H1 (cell line): ENCODE data around the gene SCYGR7. TPM values are rescaled to one million over a fixed set of nuclear protein-coding genes. Genes with fewer than 3 reads are reported as not detected.

Experiments
- CTCF ChIA-PET: fragments of 300-600 bp; sonication (Branson Sonifier 250); formaldehyde crosslinking; loops from one replicate; lab custom pipeline; 2021; ENCODE audit not compliant: partially characterized antibody; lab: Charles Lee
- POLR2A ChIA-PET: fragments of 300-600 bp; sonication (Branson Sonifier 250); formaldehyde crosslinking; loops from one replicate; lab custom pipeline; 2021; ENCODE audit warnings: inconsistent platforms; ENCODE audit not compliant: partially characterized antibody; lab: Charles Lee
- DNase-seq, 2 experiments: peaks; one replicate each; pipeline versions ENCODE4 v3.0.0 to v3.0.0-alpha.2; 2010 to 2022; ENCODE audit warnings: low spot score in 2 of 2, low read depth in 1 of 2, mixed read lengths in 1 of 2
- FAIRE-seq: peaks from 2 replicates; lab custom pipeline; 2011; peaks lifted over from hg19 to GRCh38; lab: Jason Lieb, UNC
- H2AFZ ChIP-seq: 2 replicates; pipeline ENCODE4 v1.8.1; 2012; ENCODE audit warnings: low read length, inconsistent platforms
- H2AK5ac ChIP-seq: 2 replicates; pipeline ENCODE4 v1.6.1; 2013; ENCODE audit warnings: low read depth, low read length
- H2BK120ac ChIP-seq: replicated peaks from 2 replicates; pipeline ENCODE3; 2013; ENCODE audit warnings: low read depth, low read length, inconsistent platforms
- H2BK12ac ChIP-seq: 2 replicates; pipeline ENCODE4 v1.6.1; 2013; ENCODE audit warnings: low read depth, low read length
- H2BK15ac ChIP-seq: 2 replicates; pipeline ENCODE4 v1.6.1; 2013; ENCODE audit warnings: low read length
- H2BK20ac ChIP-seq: 2 replicates; pipeline ENCODE4 v1.6.1; 2013; ENCODE audit warnings: low read length
- H2BK5ac ChIP-seq: 2 replicates; pipeline ENCODE4 v1.6.1; 2013; ENCODE audit warnings: low read depth, low read length
- H3K14ac ChIP-seq: 2 replicates; pipeline ENCODE4 v1.6.1; 2013; ENCODE audit warnings: inconsistent platforms; ENCODE audit not compliant: insufficient read length
- H3K18ac ChIP-seq: 2 replicates; pipeline ENCODE4 v1.6.1; 2013; ENCODE audit warnings: low read length; ENCODE audit errors: extremely low read depth
- H3K23ac ChIP-seq: 2 replicates; pipeline ENCODE4 v1.6.1; 2013; ENCODE audit warnings: inconsistent platforms; ENCODE audit not compliant: insufficient read length
- H3K23me2 ChIP-seq: 2 replicates; pipeline ENCODE4 v1.6.1; 2013; ENCODE audit warnings: low read depth, low read length
- H3K27ac ChIP-seq: 2 replicates; pipeline ENCODE4 v1.6.1; 2011; ENCODE audit warnings: low read depth, low read length, inconsistent platforms
- H3K27me3 ChIP-seq, 4 experiments: replicated peaks in 1 of 4; 1 replicate in 1 of 4; 2 replicates in 3 of 4; pipeline versions ENCODE4 v1.6.1 to v1.8.1; 2011 to 2013; ENCODE audit warnings: low read length in 3 of 4, mild to moderate bottlenecking in 3 of 4, inconsistent platforms in 2 of 4, mixed read lengths in 2 of 4, moderate library complexity in 1 of 4; ENCODE audit not compliant: control insufficient read depth in 3 of 4, insufficient read depth in 3 of 4; ENCODE audit errors: extremely low read depth in 1 of 4
- H3K36me3 ChIP-seq, 4 experiments: 2 replicates each; pipeline versions ENCODE4 v1.6.1 to v1.8.1; 2011 to 2013; ENCODE audit warnings: mild to moderate bottlenecking in 4 of 4, low read length in 3 of 4, moderate library complexity in 2 of 4, control low read depth in 1 of 4, inconsistent platforms in 1 of 4; ENCODE audit not compliant: insufficient read depth in 4 of 4, control insufficient read depth in 2 of 4
- H3K4ac ChIP-seq: replicated peaks from 2 replicates; pipeline ENCODE3; 2013; ENCODE audit warnings: low read length, low read depth, mixed read lengths, inconsistent platforms; ENCODE audit not compliant: insufficient read length
- H3K4me1 ChIP-seq, 4 experiments: replicated peaks in 1 of 4; 1 replicate in 1 of 4; 2 replicates in 3 of 4; pipeline versions ENCODE4 v1.6.1 to v1.8.1; 2011 to 2013; ENCODE audit warnings: low read length in 3 of 4, inconsistent platforms in 2 of 4, mixed read lengths in 1 of 4; ENCODE audit not compliant: insufficient read depth in 4 of 4, control insufficient read depth in 3 of 4
- H3K4me2 ChIP-seq, 2 experiments: 2 replicates each; pipeline versions ENCODE4 v1.6.1 to v1.8.1; 2011 to 2013; ENCODE audit warnings: low read depth in 2 of 2, low read length in 2 of 2, control low read depth in 1 of 2, inconsistent platforms in 1 of 2, mild to moderate bottlenecking in 1 of 2; ENCODE audit not compliant: insufficient read depth in 1 of 2
- H3K4me3 ChIP-seq, 4 experiments: fragments of 200-600, 300-600 bp in 1 of 4; sonication (generic), shearing (Covaris generic), sonication (Bioruptor Twin) in 1 of 4; 2 replicates each; pipeline versions ENCODE4 v1.5.1 to v1.8.1; 2011 to 2016; ENCODE audit warnings: low read length in 4 of 4, low read depth in 3 of 4, control low read depth in 2 of 4, inconsistent platforms in 2 of 4, mild to moderate bottlenecking in 2 of 4, mixed read lengths in 1 of 4, moderate library complexity in 1 of 4; ENCODE audit not compliant: insufficient read depth in 2 of 4; ENCODE audit errors: extremely low read depth in 1 of 4
- H3K56ac ChIP-seq: replicated peaks from 2 replicates; pipeline ENCODE3; 2013; ENCODE audit warnings: low read depth, mild to moderate bottlenecking, mixed read lengths, low read length, inconsistent platforms; ENCODE audit not compliant: insufficient read length
- H3K79me1 ChIP-seq: 2 replicates; pipeline ENCODE4 v1.6.1; 2013; ENCODE audit warnings: low read depth, low read length, control low read depth
- H3K79me2 ChIP-seq, 2 experiments: 2 replicates each; pipeline versions ENCODE4 v1.6.1 to v1.8.1; 2012 to 2013; ENCODE audit warnings: low read length in 2 of 2, mild to moderate bottlenecking in 2 of 2, inconsistent platforms in 1 of 2; ENCODE audit not compliant: insufficient read depth in 2 of 2, control insufficient read depth in 1 of 2
- H3K9ac ChIP-seq, 4 experiments: replicated peaks in 1 of 4; 1 replicate in 1 of 4; 2 replicates in 3 of 4; pipeline versions ENCODE4 v1.6.1 to v1.8.1; 2011 to 2013; ENCODE audit warnings: low read depth in 3 of 4, low read length in 3 of 4, control low read depth in 2 of 4, mild to moderate bottlenecking in 2 of 4, moderate library complexity in 2 of 4, inconsistent platforms in 1 of 4; ENCODE audit errors: extremely low read depth in 1 of 4
- H3K9me3 ChIP-seq, 2 experiments: 2 replicates each; pipeline versions ENCODE4 v1.6.1 to v1.8.1; 2012 to 2013; ENCODE audit warnings: mild to moderate bottlenecking in 2 of 2, moderate library complexity in 2 of 2, control low read depth in 1 of 2, inconsistent platforms in 1 of 2, low read depth in 1 of 2, low read length in 1 of 2, mixed read lengths in 1 of 2; ENCODE audit not compliant: insufficient read depth in 2 of 2
- H4K20me1 ChIP-seq, 2 experiments: replicated peaks in 1 of 2; 2 replicates each; pipeline versions ENCODE3 to v1.8.1; 2011 to 2013; ENCODE audit warnings: inconsistent platforms in 2 of 2, low read length in 2 of 2, mild to moderate bottlenecking in 1 of 2; ENCODE audit not compliant: insufficient read depth in 2 of 2, control insufficient read depth in 1 of 2
- H4K5ac ChIP-seq: 2 replicates; pipeline ENCODE4 v1.6.1; 2013; ENCODE audit warnings: low read length, low read depth, mixed read lengths, inconsistent platforms; ENCODE audit not compliant: insufficient read length
- H4K8ac ChIP-seq: 2 replicates; pipeline ENCODE4 v1.8.0; 2013; ENCODE audit warnings: mild to moderate bottlenecking, moderate library complexity, low read length, inconsistent platforms; ENCODE audit not compliant: insufficient read depth; ENCODE audit errors: extremely low read depth
- H4K91ac ChIP-seq: replicated peaks from 2 replicates; pipeline ENCODE3; 2013; ENCODE audit warnings: low read length, mixed read lengths, inconsistent platforms; ENCODE audit not compliant: insufficient read length
- CEBPB ChIP-seq: IDR thresholded peaks from 2 replicates; pipeline ENCODE4 v1.6.1; 2012; ENCODE audit warnings: low read depth, low read length
- KDM5A ChIP-seq: fragments of 200-600 bp; IDR thresholded peaks from 2 replicates; pipeline ENCODE4 v1.7.1; 2012; ENCODE audit warnings: mild to moderate bottlenecking, low read length, inconsistent platforms, mixed read lengths
- MAFK ChIP-seq: IDR thresholded peaks from 2 replicates; pipeline ENCODE4 v1.6.1; 2012; ENCODE audit warnings: low read depth, mild to moderate bottlenecking, improper control_type of control experiment, low read length
- MAX ChIP-seq: IDR thresholded peaks from 2 replicates; pipeline ENCODE4 v1.6.1; 2012; ENCODE audit warnings: inconsistent platforms
- NRF1 ChIP-seq: IDR thresholded peaks from 2 replicates; pipeline ENCODE4 v1.6.1; 2011; ENCODE audit warnings: mild to moderate bottlenecking, low read depth, low read length, improper control_type of control experiment
- RXRA ChIP-seq: IDR thresholded peaks from 2 replicates; pipeline ENCODE4 v1.6.1; 2011; ENCODE audit warnings: low read depth, mild to moderate bottlenecking, low read length, moderate library complexity; ENCODE audit not compliant: insufficient read depth
- WGBS, 2 experiments: shearing (Covaris generic) in 1 of 2; methylation state at CpG; one replicate each; pipeline versions ENCODE4 v1.1.6 to v1.1.7; 2013 to 2015; ENCODE audit warnings: low lambda C conversion rate in 2 of 2, mixed read lengths in 2 of 2, inconsistent platforms in 1 of 2, low coverage in 1 of 2, missing lambda C conversion rate in 1 of 2; ENCODE audit not compliant: insufficient replicate concordance in 2 of 2, insufficient coverage in 1 of 2, insufficient read length in 1 of 2; ENCODE audit errors: extremely low coverage in 1 of 2, missing lambda C conversion rate in 1 of 2; 5-methylcytosine and 5-hydroxymethylcytosine counted together
- long read RNA-seq, 2 experiments: library from RNA in 1 of 2; library from capped mRNA in 1 of 2; stranded (forward); transcript quantifications; one replicate each; pipeline ENCODE4 v2.0.0, GENCODE V29; 2021; ENCODE audit warnings: inconsistent platforms in 1 of 2
- polyA minus RNA-seq, 3 experiments: library from RNA; depleted of rRNA, polyadenylated mRNA; stranded (reverse); fragments of >200 nt; gene quantifications; 1 replicate in 2 of 3; 2 replicates in 1 of 3; pipeline ENCODE4 v1.2.3, GENCODE V29; 2011
- polyA plus RNA-seq, 7 experiments: library from polyadenylated mRNA; depleted of rRNA in 3 of 7; stranded (reverse) in 5 of 7; unstranded in 2 of 7; fragments of >200 nt in 5 of 7; fragments of 200-250 nt in 2 of 7; gene quantifications; 1 replicate in 5 of 7; 2 replicates in 1 of 7; 4 replicates in 1 of 7; pipeline versions ENCODE4 v1.2.1 to v1.2.3, GENCODE V29; 2011 to 2013; ENCODE audit warnings: missing spikeins in 2 of 7, mixed read lengths in 2 of 7
- total RNA-seq: library from RNA; stranded (reverse); fragmentation: NEBNext Ultra II Directional; extraction: Animal tissue kit (Norgen Biotek cat#: 25700); gene quantifications from 2 replicates; pipeline ENCODE4 v1.2.1, GENCODE V29; 2021
- TF ChIP-seq, protein P1 (sequence below), 3 experiments: IDR thresholded peaks; 1 replicate in 2 of 3; 2 replicates in 1 of 3; pipeline versions ENCODE4 v1.5.1 to v1.6.1; 2011; ENCODE audit warnings: low read length in 3 of 3, mild to moderate bottlenecking in 3 of 3, inconsistent platforms in 2 of 3, low read depth in 1 of 3, moderate library complexity in 1 of 3; ENCODE audit not compliant: insufficient read depth in 1 of 3; ENCODE audit errors: control extremely low read depth in 1 of 3

Gene SCYGR7
- total RNA-seq (not detected in 2 replicates), polyA plus RNA-seq (2011; rRNA removed) (not detected in 2 replicates), polyA minus RNA-seq (2011; rRNA and poly(A)+ RNA removed) (not detected in 2 replicates)
- not detected for polyA plus RNA-seq (2011; cell fraction: cytosol; rRNA removed)
- not detected for polyA plus RNA-seq (2011; cell fraction: nucleus; rRNA removed)
- polyA plus RNA-seq (2012, experiment 1 of 2): not detected in 4 replicates
- not detected for polyA plus RNA-seq (2012, experiment 2 of 2)
- not detected for polyA plus RNA-seq (2013, experiment 1 of 2)
- not detected for polyA plus RNA-seq (2013, experiment 2 of 2)
- polyA minus RNA-seq (2011; cell fraction: cytosol; rRNA and poly(A)+ RNA removed): not detected
- not detected for polyA minus RNA-seq (2011; cell fraction: nucleus; rRNA and poly(A)+ RNA removed)
- long read RNA-seq, experiment 1: 0 reads
- long read RNA-seq, experiment 2: 0 reads

- Histone ChIP-seq H3K27me3 (no peaks in the 10 kb centered on the region), H3K4me3 (no peak within 1 kb of the TSS), H3K27ac (no peak within 1 kb of the TSS), H3K36me3 (no peaks in the 10 kb centered on the region), H3K4ac (no peak within 1 kb of the TSS), H3K9me3 (no peaks in the 10 kb centered on the region), H3K4me1 (no peaks in the 10 kb centered on the region), H3K14ac (no peak within 1 kb of the TSS), H2BK15ac (no peak within 1 kb of the TSS), H2BK5ac (no peak within 1 kb of the TSS), H4K8ac (no peak within 1 kb of the TSS), H3K9ac (no peak within 1 kb of the TSS), H4K91ac (no peak within 1 kb of the TSS), H3K79me2 (no peaks in the 10 kb centered on the region), H3K23me2 (no peaks in the 10 kb centered on the region), H4K20me1 (no peaks in the 10 kb centered on the region), H2AFZ (no peak within 1 kb of the TSS), H3K79me1 (no peaks in the 10 kb centered on the region), H2AK5ac (no peak within 1 kb of the TSS), H2BK20ac (no peak within 1 kb of the TSS), H3K4me2 (no peak within 1 kb of the TSS), H2BK12ac (no peak within 1 kb of the TSS), H4K5ac (no peak within 1 kb of the TSS), H3K56ac (no peak within 1 kb of the TSS), H3K23ac (no peak within 1 kb of the TSS), H3K18ac (no peak within 1 kb of the TSS), H2BK120ac (no peak within 1 kb of the TSS)
- no peak for TF ChIP-seq NRF1
- no peak for TF ChIP-seq RXRA
- no peak for TF ChIP-seq KDM5A
- TF ChIP-seq MAFK: no peak
- no peak for TF ChIP-seq CEBPB
- TF ChIP-seq, protein P1, sequence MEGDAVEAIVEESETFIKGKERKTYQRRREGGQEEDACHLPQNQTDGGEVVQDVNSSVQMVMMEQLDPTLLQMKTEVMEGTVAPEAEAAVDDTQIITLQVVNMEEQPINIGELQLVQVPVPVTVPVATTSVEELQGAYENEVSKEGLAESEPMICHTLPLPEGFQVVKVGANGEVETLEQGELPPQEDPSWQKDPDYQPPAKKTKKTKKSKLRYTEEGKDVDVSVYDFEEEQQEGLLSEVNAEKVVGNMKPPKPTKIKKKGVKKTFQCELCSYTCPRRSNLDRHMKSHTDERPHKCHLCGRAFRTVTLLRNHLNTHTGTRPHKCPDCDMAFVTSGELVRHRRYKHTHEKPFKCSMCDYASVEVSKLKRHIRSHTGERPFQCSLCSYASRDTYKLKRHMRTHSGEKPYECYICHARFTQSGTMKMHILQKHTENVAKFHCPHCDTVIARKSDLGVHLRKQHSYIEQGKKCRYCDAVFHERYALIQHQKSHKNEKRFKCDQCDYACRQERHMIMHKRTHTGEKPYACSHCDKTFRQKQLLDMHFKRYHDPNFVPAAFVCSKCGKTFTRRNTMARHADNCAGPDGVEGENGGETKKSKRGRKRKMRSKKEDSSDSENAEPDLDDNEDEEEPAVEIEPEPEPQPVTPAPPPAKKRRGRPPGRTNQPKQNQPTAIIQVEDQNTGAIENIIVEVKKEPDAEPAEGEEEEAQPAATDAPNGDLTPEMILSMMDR (IDR thresholded peaks at IDR 0.05; ENCODE audit: control extremely low read depth in 1 of 3, insufficient read depth in 1 of 3, low read depth in 1 of 3, low read length in 3 of 3): no peak
- no peak for TF ChIP-seq MAX
- 93% methylated on average over 5 of the region's 5 CpGs; no CpG with 5 or more reads in 1 of the 2 experiments for WGBS, 2 experiments
- CTCF ChIA-PET: interaction anchor here (1.8 kb wide), 1 partner anchor 70 kb away, joined by 4 read pairs; no protein-coding TSS in a partner anchor
- no peak for DNase-seq
- FAIRE-seq: no peak
- POLR2A ChIA-PET: no interaction called here
Observed at GRCh38 chr2:227728035-227728434, at the start of gene SCYGR7. SCYGR7 (plus strand) TSS chr2:227728335; CDS start chr2:227728335, 0 bp downstream.
